H1 (cell line): ENCODE data around the gene KIF5A. TPM values are rescaled to one million over a fixed set of nuclear protein-coding genes. Genes with fewer than 3 reads are reported as not detected.

Experiments
- CTCF ChIA-PET: fragments of 300-600 bp; sonication (Branson Sonifier 250); formaldehyde crosslinking; loops from one replicate; lab custom pipeline; 2021; ENCODE audit not compliant: partially characterized antibody; lab: Charles Lee
- POLR2A ChIA-PET: fragments of 300-600 bp; sonication (Branson Sonifier 250); formaldehyde crosslinking; loops from one replicate; lab custom pipeline; 2021; ENCODE audit warnings: inconsistent platforms; ENCODE audit not compliant: partially characterized antibody; lab: Charles Lee
- DNase-seq, 2 experiments: peaks; one replicate each; pipeline versions ENCODE4 v3.0.0 to v3.0.0-alpha.2; 2010 to 2022; ENCODE audit warnings: low spot score in 2 of 2, low read depth in 1 of 2, mixed read lengths in 1 of 2
- FAIRE-seq: peaks from 2 replicates; lab custom pipeline; 2011; peaks lifted over from hg19 to GRCh38; lab: Jason Lieb, UNC
- H2AFZ ChIP-seq: 2 replicates; pipeline ENCODE4 v1.8.1; 2012; ENCODE audit warnings: low read length, inconsistent platforms
- H2AK5ac ChIP-seq: 2 replicates; pipeline ENCODE4 v1.6.1; 2013; ENCODE audit warnings: low read depth, low read length
- H2BK120ac ChIP-seq: replicated peaks from 2 replicates; pipeline ENCODE3; 2013; ENCODE audit warnings: low read depth, low read length, inconsistent platforms
- H2BK12ac ChIP-seq: 2 replicates; pipeline ENCODE4 v1.6.1; 2013; ENCODE audit warnings: low read depth, low read length
- H2BK15ac ChIP-seq: 2 replicates; pipeline ENCODE4 v1.6.1; 2013; ENCODE audit warnings: low read length
- H2BK20ac ChIP-seq: 2 replicates; pipeline ENCODE4 v1.6.1; 2013; ENCODE audit warnings: low read length
- H2BK5ac ChIP-seq: 2 replicates; pipeline ENCODE4 v1.6.1; 2013; ENCODE audit warnings: low read depth, low read length
- H3K14ac ChIP-seq: 2 replicates; pipeline ENCODE4 v1.6.1; 2013; ENCODE audit warnings: inconsistent platforms; ENCODE audit not compliant: insufficient read length
- H3K18ac ChIP-seq: 2 replicates; pipeline ENCODE4 v1.6.1; 2013; ENCODE audit warnings: low read length; ENCODE audit errors: extremely low read depth
- H3K23ac ChIP-seq: 2 replicates; pipeline ENCODE4 v1.6.1; 2013; ENCODE audit warnings: inconsistent platforms; ENCODE audit not compliant: insufficient read length
- H3K23me2 ChIP-seq: 2 replicates; pipeline ENCODE4 v1.6.1; 2013; ENCODE audit warnings: low read depth, low read length
- H3K27ac ChIP-seq: 2 replicates; pipeline ENCODE4 v1.6.1; 2011; ENCODE audit warnings: low read depth, low read length, inconsistent platforms
- H3K27me3 ChIP-seq, 4 experiments: replicated peaks in 1 of 4; 1 replicate in 1 of 4; 2 replicates in 3 of 4; pipeline versions ENCODE4 v1.6.1 to v1.8.1; 2011 to 2013; ENCODE audit warnings: low read length in 3 of 4, mild to moderate bottlenecking in 3 of 4, inconsistent platforms in 2 of 4, mixed read lengths in 2 of 4, moderate library complexity in 1 of 4; ENCODE audit not compliant: control insufficient read depth in 3 of 4, insufficient read depth in 3 of 4; ENCODE audit errors: extremely low read depth in 1 of 4
- H3K36me3 ChIP-seq, 4 experiments: 2 replicates each; pipeline versions ENCODE4 v1.6.1 to v1.8.1; 2011 to 2013; ENCODE audit warnings: mild to moderate bottlenecking in 4 of 4, low read length in 3 of 4, moderate library complexity in 2 of 4, control low read depth in 1 of 4, inconsistent platforms in 1 of 4; ENCODE audit not compliant: insufficient read depth in 4 of 4, control insufficient read depth in 2 of 4
- H3K4ac ChIP-seq: replicated peaks from 2 replicates; pipeline ENCODE3; 2013; ENCODE audit warnings: low read length, low read depth, mixed read lengths, inconsistent platforms; ENCODE audit not compliant: insufficient read length
- H3K4me1 ChIP-seq, 4 experiments: replicated peaks in 1 of 4; 1 replicate in 1 of 4; 2 replicates in 3 of 4; pipeline versions ENCODE4 v1.6.1 to v1.8.1; 2011 to 2013; ENCODE audit warnings: low read length in 3 of 4, inconsistent platforms in 2 of 4, mixed read lengths in 1 of 4; ENCODE audit not compliant: insufficient read depth in 4 of 4, control insufficient read depth in 3 of 4
- H3K4me2 ChIP-seq, 2 experiments: 2 replicates each; pipeline versions ENCODE4 v1.6.1 to v1.8.1; 2011 to 2013; ENCODE audit warnings: low read depth in 2 of 2, low read length in 2 of 2, control low read depth in 1 of 2, inconsistent platforms in 1 of 2, mild to moderate bottlenecking in 1 of 2; ENCODE audit not compliant: insufficient read depth in 1 of 2
- H3K4me3 ChIP-seq, 4 experiments: fragments of 200-600, 300-600 bp in 1 of 4; sonication (generic), shearing (Covaris generic), sonication (Bioruptor Twin) in 1 of 4; 2 replicates each; pipeline versions ENCODE4 v1.5.1 to v1.8.1; 2011 to 2016; ENCODE audit warnings: low read length in 4 of 4, low read depth in 3 of 4, control low read depth in 2 of 4, inconsistent platforms in 2 of 4, mild to moderate bottlenecking in 2 of 4, mixed read lengths in 1 of 4, moderate library complexity in 1 of 4; ENCODE audit not compliant: insufficient read depth in 2 of 4; ENCODE audit errors: extremely low read depth in 1 of 4
- H3K56ac ChIP-seq: replicated peaks from 2 replicates; pipeline ENCODE3; 2013; ENCODE audit warnings: low read depth, mild to moderate bottlenecking, mixed read lengths, low read length, inconsistent platforms; ENCODE audit not compliant: insufficient read length
- H3K79me1 ChIP-seq: 2 replicates; pipeline ENCODE4 v1.6.1; 2013; ENCODE audit warnings: low read depth, low read length, control low read depth
- H3K79me2 ChIP-seq, 2 experiments: 2 replicates each; pipeline versions ENCODE4 v1.6.1 to v1.8.1; 2012 to 2013; ENCODE audit warnings: low read length in 2 of 2, mild to moderate bottlenecking in 2 of 2, inconsistent platforms in 1 of 2; ENCODE audit not compliant: insufficient read depth in 2 of 2, control insufficient read depth in 1 of 2
- H3K9ac ChIP-seq, 4 experiments: replicated peaks in 1 of 4; 1 replicate in 1 of 4; 2 replicates in 3 of 4; pipeline versions ENCODE4 v1.6.1 to v1.8.1; 2011 to 2013; ENCODE audit warnings: low read depth in 3 of 4, low read length in 3 of 4, control low read depth in 2 of 4, mild to moderate bottlenecking in 2 of 4, moderate library complexity in 2 of 4, inconsistent platforms in 1 of 4; ENCODE audit errors: extremely low read depth in 1 of 4
- H3K9me3 ChIP-seq, 2 experiments: 2 replicates each; pipeline versions ENCODE4 v1.6.1 to v1.8.1; 2012 to 2013; ENCODE audit warnings: mild to moderate bottlenecking in 2 of 2, moderate library complexity in 2 of 2, control low read depth in 1 of 2, inconsistent platforms in 1 of 2, low read depth in 1 of 2, low read length in 1 of 2, mixed read lengths in 1 of 2; ENCODE audit not compliant: insufficient read depth in 2 of 2
- H4K20me1 ChIP-seq, 2 experiments: replicated peaks in 1 of 2; 2 replicates each; pipeline versions ENCODE3 to v1.8.1; 2011 to 2013; ENCODE audit warnings: inconsistent platforms in 2 of 2, low read length in 2 of 2, mild to moderate bottlenecking in 1 of 2; ENCODE audit not compliant: insufficient read depth in 2 of 2, control insufficient read depth in 1 of 2
- H4K5ac ChIP-seq: 2 replicates; pipeline ENCODE4 v1.6.1; 2013; ENCODE audit warnings: low read length, low read depth, mixed read lengths, inconsistent platforms; ENCODE audit not compliant: insufficient read length
- H4K8ac ChIP-seq: 2 replicates; pipeline ENCODE4 v1.8.0; 2013; ENCODE audit warnings: mild to moderate bottlenecking, moderate library complexity, low read length, inconsistent platforms; ENCODE audit not compliant: insufficient read depth; ENCODE audit errors: extremely low read depth
- H4K91ac ChIP-seq: replicated peaks from 2 replicates; pipeline ENCODE3; 2013; ENCODE audit warnings: low read length, mixed read lengths, inconsistent platforms; ENCODE audit not compliant: insufficient read length
- CTBP2 ChIP-seq: IDR thresholded peaks from 2 replicates; pipeline ENCODE4 v1.7.0; 2011; ENCODE audit warnings: borderline replicate concordance, mild to moderate bottlenecking, moderate library complexity, mixed read lengths, low read length; ENCODE audit not compliant: insufficient read depth, insufficient read length
- JUN ChIP-seq: IDR thresholded peaks from 2 replicates; pipeline ENCODE4 v1.6.1; 2011; ENCODE audit warnings: low read depth, mild to moderate bottlenecking, improper control_type of control experiment, low read length
- KDM1A ChIP-seq: fragments of 200-600, 300-600 bp; sonication (generic); IDR thresholded peaks from 2 replicates; pipeline ENCODE4 v1.7.1; 2016; ENCODE audit warnings: mild to moderate bottlenecking, low read length, borderline replicate concordance
- KDM4A ChIP-seq: IDR thresholded peaks from one replicate; pipeline ENCODE4 v1.7.1; 2012; ENCODE audit warnings: low read depth, mild to moderate bottlenecking, moderate library complexity, low read length, inconsistent platforms; ENCODE audit not compliant: severe bottlenecking
- MAX ChIP-seq: IDR thresholded peaks from 2 replicates; pipeline ENCODE4 v1.6.1; 2012; ENCODE audit warnings: inconsistent platforms
- SP1 ChIP-seq: IDR thresholded peaks from 2 replicates; pipeline ENCODE4 v1.6.1; 2011; ENCODE audit warnings: low read depth, low read length
- SP2 ChIP-seq: IDR thresholded peaks from 2 replicates; pipeline ENCODE4 v1.6.1; 2012; ENCODE audit warnings: mild to moderate bottlenecking, low read length, inconsistent platforms
- SRF ChIP-seq: IDR thresholded peaks from 2 replicates; pipeline ENCODE4 v1.6.1; 2011; ENCODE audit warnings: mild to moderate bottlenecking, low read depth, low read length, moderate library complexity
- TEAD4 ChIP-seq: IDR thresholded peaks from 2 replicates; pipeline ENCODE4 v1.6.1; 2012; ENCODE audit warnings: low read depth, low read length, inconsistent platforms, mixed read lengths
- USF2 ChIP-seq: IDR thresholded peaks from 2 replicates; pipeline ENCODE4 v1.6.1; 2011; ENCODE audit warnings: low read length, improper control_type of control experiment
- WGBS, 2 experiments: shearing (Covaris generic) in 1 of 2; methylation state at CpG; one replicate each; pipeline versions ENCODE4 v1.1.6 to v1.1.7; 2013 to 2015; ENCODE audit warnings: low lambda C conversion rate in 2 of 2, mixed read lengths in 2 of 2, inconsistent platforms in 1 of 2, low coverage in 1 of 2, missing lambda C conversion rate in 1 of 2; ENCODE audit not compliant: insufficient replicate concordance in 2 of 2, insufficient coverage in 1 of 2, insufficient read length in 1 of 2; ENCODE audit errors: extremely low coverage in 1 of 2, missing lambda C conversion rate in 1 of 2; 5-methylcytosine and 5-hydroxymethylcytosine counted together
- polyA plus RNA-seq, 7 experiments: library from polyadenylated mRNA; depleted of rRNA in 3 of 7; stranded (reverse) in 5 of 7; unstranded in 2 of 7; fragments of >200 nt in 5 of 7; fragments of 200-250 nt in 2 of 7; gene quantifications; 1 replicate in 5 of 7; 2 replicates in 1 of 7; 4 replicates in 1 of 7; pipeline versions ENCODE4 v1.2.1 to v1.2.3, GENCODE V29; 2011 to 2013; ENCODE audit warnings: missing spikeins in 2 of 7, mixed read lengths in 2 of 7
- total RNA-seq: library from RNA; stranded (reverse); fragmentation: NEBNext Ultra II Directional; extraction: Animal tissue kit (Norgen Biotek cat#: 25700); gene quantifications from 2 replicates; pipeline ENCODE4 v1.2.1, GENCODE V29; 2021

Gene KIF5A
- total and polyA plus RNA-seq, 2 of the 8 experiments (the other 6 are each of a cell fraction or from before 2014, with no cell fraction given): 10.7 to 21.9 TPM

GRCh38 chr12:57614178-57614947 is 64.5 kb downstream of the KIF5A start:
- Histone ChIP-seq H3K18ac (0 out of 2 replicates have a peak overlapping the region, but pooled peaks have one; percentile 41), H4K5ac (no peak overlapping the region), H3K27me3 (peaks cover 22 to 86% (median 77%) of the 10 kb centered on the region in 4 experiments), H3K23me2 (peaks cover 19% of the 10 kb centered on the region; the same call in 1 of the 2 replicates), H3K9ac (no peak overlapping the region; a peak in 1 of 7 replicates), H2AK5ac (no peak overlapping the region), H2BK15ac (no peak overlapping the region), H3K14ac (no peak overlapping the region), H3K27ac (no peak overlapping the region), H3K36me3 (no peaks in the 10 kb centered on the region), H2AFZ (no peak overlapping the region), H4K91ac (no peak overlapping the region), H2BK5ac (no peak overlapping the region), H3K4me2 (peak overlapping the region; percentile 14 to 30; a peak in 2 of 4 replicates), H3K4me3 (peak overlapping the region in 1 of 4 experiments; percentile 27; a peak in 1 of 8 replicates), H3K79me2 (no peaks in the 10 kb centered on the region), H4K20me1 (peaks cover 0 to 8% of the 10 kb centered on the region in 2 experiments), H4K8ac (peak overlapping the region; percentile 29; the same call in 1 of the 2 replicates), H3K4me1 (peaks cover 2 to 13% (median 8%) of the 10 kb centered on the region in 4 experiments), H3K23ac (no peak overlapping the region), H2BK12ac (no peak overlapping the region), H3K4ac (no peak overlapping the region), H3K9me3 (no peaks in the 10 kb centered on the region), H3K56ac (no peak overlapping the region), H3K79me1 (no peaks in the 10 kb centered on the region), H2BK20ac (no peak overlapping the region), H2BK120ac (no peak overlapping the region)
- WGBS, 2 experiments: 44% methylated on average over 14 of the region's 14 CpGs; no CpG with 5 or more reads in 1 of the 2 experiments
- FAIRE-seq: peak; percentile 71
- POLR2A ChIA-PET: interaction anchor here (0.9 to 2.5 kb wide), 12 partner anchors 9 to 158 kb away, joined by 3 to 7 read pairs (median 4); partner anchors contain the start of genes DDIT3, DTX3, EEF1AKMT3 and METTL1
- peak in 1 of 2 experiments; percentile 83 for DNase-seq
- no peak for TF ChIP-seq KDM4A
- TF ChIP-seq USF2: peak; percentile 82
- TF ChIP-seq KDM1A: no peak
- 0 out of 2 replicates have a peak, but pooled peaks have one; percentile 44 for TF ChIP-seq SP1
- TF ChIP-seq TEAD4: no peak
- TF ChIP-seq CTBP2: no peak
- TF ChIP-seq SP2: peak; percentile 21; the same call in 1 of the 2 replicates
- TF ChIP-seq SRF: no peak
- TF ChIP-seq MAX: no peak
- no peak for TF ChIP-seq JUN
- CTCF ChIA-PET: interaction anchor here (0.6 to 12.5 kb wide), 14 partner anchors 10 to 238 kb away, joined by 3 to 124 read pairs (median 7); partner anchors contain the start of genes B4GALNT1 and OS9
